SHP77 (cell line): Measurements from ENCODE around the gene URB1.
"Not testable (repeated sequence)": the region's sequence is repeated elsewhere in the genome, so short reads cannot be mapped to it uniquely, and the experiment has no call there.

ENCODE experiments used
- DNase-seq, 2 experiments: peaks; one replicate each; lab custom pipeline; 2025; lab: John Stamatoyannopoulos, UW

The URB1 gene

DNA sequence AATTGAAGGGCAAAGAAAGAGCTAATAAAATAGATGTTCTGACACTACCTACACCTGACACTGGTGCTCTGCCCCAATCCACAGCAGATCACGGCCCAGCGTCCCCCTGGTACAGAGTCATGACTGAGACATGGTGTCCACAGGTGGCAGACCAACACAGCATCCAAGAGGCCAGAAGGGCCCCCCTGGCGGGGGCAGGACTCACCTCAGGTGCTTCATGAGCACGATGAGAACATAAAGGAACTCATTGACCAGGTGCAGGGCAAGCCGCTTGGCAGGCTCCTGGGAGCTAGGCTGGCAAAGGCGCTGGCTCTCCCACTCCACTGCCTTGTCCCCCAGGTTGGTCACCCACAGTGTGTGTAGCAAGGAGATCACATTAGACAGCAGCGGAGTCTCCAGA lies 73.8 kb downstream of the URB1 start:
- no peak for DNase-seq

DNA sequence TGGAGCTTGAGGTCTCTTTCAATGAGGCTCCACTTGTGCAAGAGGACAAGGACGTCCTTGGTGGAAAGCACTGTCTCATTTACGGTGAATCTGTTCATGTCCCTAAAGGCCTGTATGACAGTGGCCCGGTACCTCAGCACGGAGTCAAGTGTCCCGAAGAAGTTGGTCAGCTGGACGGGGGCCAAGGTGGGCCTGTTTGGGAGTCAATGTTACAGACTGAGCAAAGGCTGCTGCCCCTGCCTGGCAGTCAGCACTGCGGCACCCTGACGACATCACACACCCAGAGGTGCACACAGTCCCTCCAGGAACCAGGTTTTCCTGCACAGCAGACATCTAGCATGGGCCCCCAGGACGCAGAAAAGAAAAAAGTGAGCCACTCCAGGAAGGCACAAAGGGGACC lies 75.1 kb downstream of the URB1 start:
- no peak for DNase-seq

DNA sequence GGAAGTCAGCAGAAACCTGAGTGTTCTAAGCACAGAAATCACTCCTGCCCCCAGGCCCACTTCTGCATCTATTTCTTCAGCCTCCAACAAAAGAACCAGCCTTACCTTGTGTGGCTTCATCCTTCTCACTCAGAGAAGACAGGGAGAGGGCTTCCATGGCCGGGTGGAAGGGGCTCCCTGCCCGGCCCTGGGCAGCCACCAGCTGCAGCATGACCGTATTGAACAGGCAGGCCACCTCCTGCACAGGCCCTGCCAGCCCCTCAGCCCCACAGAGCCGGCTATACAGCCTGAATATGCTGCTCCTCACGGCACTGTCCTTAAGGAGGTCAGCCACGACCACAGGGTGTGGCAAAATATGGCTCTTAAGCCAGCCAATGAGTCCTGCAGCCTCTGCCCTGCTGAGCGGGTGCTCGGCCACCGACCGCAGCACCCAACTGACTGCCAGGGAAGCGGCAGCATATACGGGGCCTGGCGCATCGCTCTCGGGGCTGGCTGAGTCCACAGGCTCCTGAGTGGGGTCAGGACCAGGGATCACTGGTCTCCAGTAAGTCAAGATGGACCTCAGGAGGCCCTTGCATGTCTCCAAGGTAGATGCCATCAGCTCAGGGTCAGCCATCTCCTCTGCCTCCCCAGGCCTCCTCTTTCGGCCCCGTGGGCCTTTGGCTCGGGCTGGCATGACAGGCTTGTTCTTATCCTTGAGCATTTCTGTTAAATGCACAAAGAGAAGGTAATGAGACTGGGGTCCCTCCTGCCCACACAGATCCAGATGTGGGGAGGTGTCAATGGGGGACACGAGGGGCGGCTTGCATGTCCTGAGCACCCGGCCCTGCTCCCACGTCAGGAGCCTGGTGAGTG lies 76.2 kb downstream of the URB1 start:
- DNase-seq, result no peak

DNA sequence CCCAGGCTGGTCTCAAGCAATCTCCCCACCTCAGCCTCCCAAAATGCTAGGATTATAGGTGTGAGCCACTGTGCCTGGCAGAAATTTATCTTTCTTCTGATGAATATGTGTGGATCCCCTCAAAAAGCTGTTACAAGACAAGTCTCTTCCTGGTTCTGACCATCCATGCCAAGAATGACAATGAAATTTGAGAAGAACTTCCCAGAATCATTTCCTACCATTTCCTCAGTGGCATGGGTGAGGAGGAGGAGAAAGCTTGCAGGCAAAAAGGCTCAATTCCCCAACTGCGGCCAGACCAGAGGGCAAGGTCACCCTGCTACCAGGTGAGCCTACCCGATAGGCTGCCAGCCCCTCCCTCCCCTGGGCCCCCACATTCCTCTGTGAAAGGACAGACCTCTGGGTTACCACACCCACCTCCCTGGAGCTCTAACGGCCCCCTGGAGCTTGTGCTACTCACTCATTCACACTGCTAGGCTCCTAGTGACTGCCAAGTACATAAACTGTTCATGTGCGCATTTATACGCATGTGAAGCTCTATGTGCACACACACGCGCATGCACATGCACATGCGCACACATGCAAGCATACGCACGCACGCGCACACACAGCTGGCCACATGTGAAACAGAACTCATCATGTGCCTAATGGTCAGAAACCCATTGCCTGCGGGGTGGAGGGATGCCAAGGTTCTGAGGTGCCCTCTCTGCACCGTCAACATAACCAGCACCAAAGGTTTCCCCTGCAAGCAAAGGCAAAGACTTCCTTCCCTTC lies 77.1 kb downstream of the URB1 start:
- no peak for DNase-seq

DNA sequence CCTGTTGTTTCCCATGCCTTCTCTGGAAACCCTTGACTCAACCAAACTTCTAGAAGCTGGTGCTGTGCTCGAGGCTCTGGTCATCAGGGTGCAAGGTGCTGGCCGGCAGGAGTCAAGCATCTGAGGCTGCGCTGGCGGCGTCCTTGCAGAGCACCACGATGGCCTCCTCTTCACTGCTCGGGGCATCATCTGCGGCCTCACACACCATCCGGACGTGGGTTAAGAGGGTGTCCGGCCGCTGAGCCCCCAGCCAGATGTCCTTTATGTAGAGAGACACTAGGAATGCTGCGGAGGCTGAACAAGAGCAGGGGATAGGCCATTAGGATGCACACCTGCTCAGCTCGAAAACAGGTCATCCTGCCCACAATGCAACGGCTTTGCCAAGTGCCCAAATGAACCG lies 78.0 kb downstream of the URB1 start:
- no peak for DNase-seq

DNA sequence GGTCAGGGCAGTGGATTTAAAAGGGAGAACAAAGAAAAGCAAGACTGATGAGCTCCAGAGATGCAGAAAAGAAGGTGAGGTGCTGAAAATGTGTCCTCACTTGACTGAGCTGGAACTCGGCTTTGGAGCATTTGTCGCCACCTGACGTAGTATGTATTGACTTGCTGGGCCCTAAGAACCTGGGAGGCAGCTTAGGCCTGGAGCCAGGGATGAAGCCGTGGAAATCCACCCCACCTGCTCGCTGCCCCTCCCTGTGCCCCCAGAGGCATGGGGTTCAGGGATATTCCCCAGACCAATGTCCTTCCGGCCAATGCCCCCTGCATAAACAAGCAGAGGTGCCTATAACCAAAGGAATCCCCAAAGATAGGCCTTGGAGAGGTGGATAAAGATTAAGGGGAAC lies 79.8 kb downstream of the URB1 start:
- DNase-seq, result no peak

DNA sequence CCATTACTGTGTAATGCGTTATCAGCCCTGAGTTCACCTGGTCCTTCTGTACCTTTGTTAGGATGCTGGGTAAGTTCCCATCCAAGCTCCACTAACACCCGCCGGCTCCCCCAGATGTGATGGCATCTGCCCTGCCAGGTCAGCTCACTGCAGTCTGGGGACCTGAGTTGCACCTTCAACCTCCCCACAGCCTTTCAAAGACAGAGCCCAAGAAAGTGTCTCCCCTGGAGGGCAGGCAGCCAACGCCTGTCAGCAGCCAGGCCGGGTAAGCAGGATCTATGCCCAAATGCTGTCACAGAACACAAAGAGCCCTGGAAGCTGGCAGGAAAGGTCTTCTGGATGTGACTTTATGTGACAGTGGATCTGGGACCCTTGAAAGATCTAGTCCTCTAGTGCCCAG lies 80.5 kb downstream of the URB1 start:
- no peak for DNase-seq

DNA sequence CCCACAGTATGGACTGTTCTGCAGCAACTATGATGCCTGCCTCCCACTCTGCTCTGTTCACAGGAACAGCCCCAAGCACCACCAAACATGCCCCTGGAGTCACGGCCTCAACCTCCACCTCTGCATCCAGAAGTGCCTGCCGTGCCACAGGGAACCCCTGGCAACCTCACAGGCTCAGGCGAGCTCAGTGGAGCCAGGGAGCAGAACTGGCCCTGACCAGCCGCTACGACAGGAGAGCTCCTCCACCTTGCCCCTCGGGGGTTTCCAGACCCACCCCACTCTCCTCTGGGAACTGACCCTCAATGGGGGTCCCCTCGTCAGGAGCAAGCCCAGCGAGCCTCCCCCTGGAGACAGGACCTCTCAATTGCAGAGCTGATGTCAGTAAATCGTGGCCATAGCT lies 81.2 kb downstream of the URB1 start:
- DNase-seq, result no peak

DNA sequence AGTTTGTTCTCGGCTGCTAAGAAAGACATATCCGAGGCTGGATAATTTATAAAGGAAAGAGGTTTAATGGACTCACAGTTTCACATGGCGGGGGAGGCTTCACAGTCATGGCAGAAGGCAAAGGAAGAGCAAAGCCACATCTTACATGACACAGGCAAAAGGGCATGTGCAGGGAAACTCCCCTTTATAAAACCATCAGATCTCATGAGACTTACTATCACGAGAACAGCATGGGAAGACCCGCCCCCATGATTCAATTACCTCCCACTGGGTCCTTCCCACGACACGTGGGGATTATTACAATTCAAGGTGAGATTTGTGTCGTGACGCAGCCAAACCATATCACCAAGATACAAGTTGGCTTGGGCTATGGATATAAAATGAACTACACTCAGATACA lies 81.8 kb downstream of the URB1 start:
- DNase-seq, result not testable (repeated sequence)

DNA sequence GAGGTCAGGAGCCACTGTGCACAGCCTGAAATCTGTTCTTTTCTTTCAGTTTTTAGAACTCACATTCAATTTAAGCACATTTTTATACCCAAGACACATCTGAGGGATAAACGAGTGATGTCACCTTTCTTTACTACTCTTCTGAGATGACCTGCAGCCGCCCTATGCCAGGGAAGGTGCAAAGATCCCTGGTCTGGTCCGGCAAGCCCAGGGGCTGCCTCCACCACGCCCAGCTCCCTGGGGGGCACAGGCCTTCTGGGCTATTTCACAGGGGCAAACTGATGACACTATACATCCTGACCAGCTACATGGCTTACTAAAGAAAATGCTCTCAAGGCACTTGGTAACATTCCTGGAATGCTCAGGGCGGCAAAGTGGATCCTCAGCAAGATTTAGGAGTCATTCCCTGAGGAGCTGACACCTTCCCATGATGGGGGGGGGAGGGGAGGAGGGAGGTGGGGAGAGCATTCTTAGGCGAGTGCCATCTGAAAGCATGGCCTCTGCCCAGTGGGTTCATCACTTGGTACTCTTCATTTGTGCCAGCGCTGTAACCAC lies 82.8 kb downstream of the URB1 start:
- no peak for DNase-seq

DNA sequence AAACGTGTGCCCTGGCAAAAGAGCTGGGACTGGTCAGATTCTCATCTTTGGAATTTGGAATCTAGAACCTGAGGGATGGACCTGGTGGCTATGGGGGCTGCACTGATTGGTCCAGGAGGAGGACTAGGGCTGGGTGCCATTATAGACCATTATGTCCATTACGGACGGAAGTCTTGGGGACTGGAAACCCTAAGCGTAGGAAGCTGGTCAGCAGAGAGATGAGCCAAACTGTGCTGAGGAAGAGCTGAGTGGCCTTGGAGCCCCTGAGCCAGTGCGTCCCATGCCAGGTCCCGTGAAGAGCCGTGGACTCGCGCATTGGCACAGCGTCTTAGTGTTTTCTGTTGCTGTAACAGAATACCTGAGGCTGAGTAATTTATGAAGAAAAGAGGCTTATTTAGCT lies 84.1 kb downstream of the URB1 start:
- no peak for DNase-seq

DNA sequence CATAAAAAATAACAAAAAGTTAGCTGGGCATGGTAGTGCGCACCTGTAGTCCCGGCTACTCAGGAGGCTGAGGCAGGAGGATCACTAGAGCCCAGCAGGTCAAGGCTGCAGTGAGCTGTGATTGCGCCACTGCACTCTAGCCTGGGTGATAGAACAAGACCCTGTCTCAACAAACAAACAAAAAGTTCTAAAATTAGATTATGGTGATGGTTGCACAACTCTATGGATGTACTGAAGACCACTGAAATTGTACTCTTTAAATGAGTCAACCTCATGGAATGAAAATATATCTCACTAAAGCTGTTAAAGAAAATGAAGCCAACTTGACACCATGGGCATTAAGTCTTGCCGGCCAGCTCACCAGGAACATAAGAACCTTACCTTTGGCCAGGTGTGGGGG lies 85.1 kb downstream of the URB1 start:
- no peak for DNase-seq

DNA sequence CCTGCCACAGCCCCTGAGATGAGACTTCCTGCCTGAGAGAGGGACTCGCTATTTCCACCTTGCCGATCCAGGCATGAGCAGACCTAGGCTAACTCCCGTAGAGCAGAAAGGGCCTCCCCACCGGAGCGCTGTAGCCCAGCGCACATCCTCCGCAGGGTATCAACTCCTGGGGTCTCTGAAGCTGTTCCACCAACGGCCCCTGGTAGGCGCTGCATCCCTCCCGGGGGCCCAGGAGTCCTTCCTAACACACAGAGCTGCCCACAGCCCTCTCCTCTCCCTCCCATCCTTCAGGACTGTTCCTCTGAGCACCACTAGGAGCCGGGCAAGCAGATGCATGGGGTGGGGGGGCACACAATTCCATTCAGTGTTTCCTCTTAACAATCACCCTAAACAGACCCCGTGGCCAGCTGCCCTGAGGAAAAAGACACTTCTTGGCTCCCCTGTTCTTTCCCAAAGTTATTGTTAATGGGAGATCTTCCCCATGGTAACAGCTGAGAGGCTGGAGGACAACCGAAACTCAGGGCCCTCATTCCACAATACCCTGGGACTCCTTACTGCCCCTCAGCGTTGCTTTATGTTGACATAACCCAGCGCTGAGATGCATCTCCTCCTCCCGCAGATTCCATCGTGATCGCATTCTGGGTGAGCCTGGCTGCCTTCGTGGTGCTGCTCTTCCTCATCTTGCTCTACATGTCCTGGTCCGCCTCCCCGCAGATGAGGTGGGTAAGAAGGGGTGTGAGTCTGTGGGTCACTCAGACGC lies 86.6 kb downstream of the URB1 start:
- no peak for DNase-seq

DNA sequence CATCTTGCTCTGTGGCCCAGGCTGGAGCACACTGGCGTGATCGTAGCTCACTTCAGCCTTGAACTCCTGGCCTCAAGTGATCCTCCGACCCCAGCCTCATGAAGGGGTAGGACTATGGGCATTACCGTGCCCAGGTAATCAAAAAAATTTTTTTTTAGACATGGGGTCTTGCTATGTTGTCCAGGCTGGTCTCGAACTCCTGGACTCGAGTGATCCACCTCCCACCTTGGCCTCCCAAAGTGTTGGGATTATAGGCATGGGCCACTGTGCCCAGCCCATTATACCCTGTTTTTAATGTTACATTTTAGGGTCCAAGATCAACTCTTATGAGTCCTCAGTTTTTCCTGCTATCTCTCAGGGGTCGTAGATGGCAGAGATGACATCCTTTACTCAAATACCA lies 87.8 kb downstream of the URB1 start:
- DNase-seq, result no peak

DNA sequence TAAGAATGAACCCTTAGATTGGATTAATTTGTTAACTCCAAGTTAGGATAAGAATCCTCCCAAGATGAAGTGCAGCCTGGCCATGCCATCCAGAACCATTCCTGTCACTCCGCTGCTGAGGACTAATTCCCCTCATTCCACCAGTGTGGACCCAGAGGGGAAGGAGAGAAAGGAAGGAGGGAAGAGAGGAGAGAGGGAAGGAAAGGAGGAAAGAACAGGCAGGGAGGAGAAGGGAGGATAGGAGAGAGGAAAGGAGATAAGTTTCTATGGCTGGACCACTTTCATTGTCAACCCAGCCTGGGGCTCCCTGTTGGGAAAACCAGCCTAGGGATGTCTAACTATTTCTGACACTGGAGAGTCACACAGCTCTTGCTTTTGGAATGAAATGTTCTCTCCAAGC lies 89.4 kb downstream of the URB1 start:
- no peak for DNase-seq

DNA sequence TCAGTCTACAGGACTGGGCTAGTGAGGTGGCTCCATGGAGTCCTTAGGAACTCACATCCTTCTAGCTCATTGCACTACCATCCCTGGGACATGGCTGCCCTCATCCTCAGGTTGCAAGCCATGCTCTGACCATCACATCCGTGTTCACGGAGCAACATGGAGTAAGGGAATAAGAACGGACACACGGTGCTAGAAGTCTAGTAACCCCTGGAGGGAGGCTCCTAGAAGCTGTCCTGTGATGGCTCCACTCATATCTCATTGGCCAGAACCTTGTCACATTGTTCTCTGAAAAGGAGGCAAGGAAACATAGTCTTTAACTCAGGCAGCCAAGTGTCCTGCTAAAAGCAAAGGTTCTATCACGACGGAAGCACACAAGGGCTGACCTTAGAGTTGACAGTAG lies 90.3 kb downstream of the URB1 start:
- no peak for DNase-seq

DNA sequence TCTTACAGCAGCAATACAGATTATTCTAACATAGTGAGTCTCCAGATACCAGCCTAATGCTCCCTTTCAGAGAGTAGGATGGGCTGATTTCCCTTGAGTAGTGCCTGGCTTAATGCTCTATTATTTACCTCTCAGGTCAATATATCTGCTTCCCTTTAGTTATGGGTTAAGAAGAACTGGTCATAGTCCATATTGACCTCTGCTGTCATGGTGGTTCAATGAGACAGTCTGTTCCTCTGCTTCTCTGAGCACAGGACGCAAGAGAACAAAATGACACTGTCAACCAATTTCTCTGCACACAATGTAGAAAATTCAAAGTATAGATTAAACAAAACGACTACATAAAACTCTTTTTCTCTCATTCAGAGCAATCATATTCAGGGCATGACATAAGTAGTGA lies 91.2 kb downstream of the URB1 start:
- no peak for DNase-seq

DNA sequence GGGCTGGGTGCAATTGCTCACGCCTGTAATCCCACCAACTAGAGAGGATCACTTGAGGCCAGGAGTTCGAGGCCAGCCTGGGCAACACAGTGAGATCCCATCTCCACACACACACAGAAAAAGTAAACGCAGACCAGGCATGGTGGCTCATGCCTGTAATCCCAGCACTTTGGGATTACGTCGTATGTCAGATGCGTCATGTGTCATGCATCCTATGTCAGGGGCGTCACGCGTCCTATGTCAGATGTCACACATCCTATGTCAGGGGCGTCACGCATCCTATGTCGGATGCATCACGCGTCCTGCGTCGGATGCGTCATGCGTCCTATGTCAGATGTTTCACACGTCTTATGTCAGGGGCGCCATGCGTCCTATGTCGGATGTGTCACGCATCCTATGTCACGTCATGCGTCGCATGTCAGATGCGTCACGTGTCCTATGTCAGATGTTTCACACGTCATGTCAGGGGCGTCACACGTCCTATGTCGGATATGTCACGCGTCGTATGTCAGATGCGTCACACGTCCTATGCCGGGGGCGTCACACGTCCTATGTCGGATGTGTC lies 92.6 kb downstream of the URB1 start:
- no peak for DNase-seq

DNA sequence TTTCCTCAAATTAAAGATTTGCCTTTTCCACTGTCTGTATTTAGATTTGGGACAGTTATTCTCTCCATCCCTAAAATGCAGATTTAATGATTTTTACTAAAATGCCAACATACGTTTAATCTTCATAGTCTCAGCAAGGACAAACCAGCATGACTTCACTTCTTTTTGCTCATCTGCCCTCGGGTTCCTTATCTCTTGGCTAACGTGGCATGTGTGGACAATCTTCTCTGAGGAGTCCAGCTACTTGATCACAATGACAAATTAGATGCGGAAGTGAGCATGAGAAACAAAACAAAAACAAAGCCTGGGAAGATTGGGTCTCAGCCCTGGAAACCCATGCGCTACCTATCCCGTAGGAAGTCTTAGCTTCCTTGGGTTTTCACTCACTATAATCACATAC lies 93.1 kb downstream of the URB1 start:
- DNase-seq, result no peak

DNA sequence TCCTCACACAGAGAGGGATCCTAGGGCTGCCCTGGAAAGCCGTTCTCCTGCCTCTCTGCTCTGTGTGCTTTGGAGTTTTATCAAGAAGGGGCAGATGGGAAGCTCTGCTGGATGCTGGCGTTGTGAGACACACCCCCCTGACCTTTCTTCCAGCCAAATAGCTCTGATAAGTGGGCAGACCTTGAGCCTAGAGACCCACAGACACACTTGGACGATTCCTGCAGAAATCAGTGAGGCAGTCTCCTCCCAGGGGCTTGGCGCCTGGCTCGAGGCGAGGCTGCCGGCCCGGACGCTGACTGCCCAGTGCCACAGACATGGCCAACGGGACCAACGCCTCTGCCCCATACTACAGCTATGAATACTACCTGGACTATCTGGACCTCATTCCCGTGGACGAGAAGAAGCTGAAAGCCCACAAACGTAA lies 94.1 kb downstream of the URB1 start, which contains the start of gene MRAP:
Gene MRAP (plus strand): TSS at position 198 of the 424 bp plus-strand sequence. CDS start 117 bp downstream, at position 315.
- no peak for DNase-seq

DNA sequence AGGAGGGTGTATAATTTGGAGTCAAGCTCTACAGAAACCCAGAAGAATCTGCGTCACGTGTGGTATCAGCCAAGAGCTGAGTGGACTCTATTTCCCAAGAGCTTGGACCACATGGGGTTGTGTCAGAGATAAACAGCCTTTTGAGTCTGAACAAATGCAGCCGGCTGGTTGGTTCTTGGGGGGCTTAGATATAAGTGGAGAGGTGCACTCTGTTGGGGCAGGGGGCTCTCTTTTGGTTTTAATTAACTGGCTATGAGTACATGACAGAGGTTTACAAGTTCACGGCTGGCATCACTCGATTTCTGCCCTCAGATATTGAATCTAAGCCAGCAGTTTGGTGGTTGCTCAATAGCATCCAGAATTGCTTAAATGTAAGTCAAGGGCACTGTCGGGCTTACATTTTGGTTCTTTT lies 94.7 kb downstream of the URB1 start:
- DNase-seq, result no peak

DNA sequence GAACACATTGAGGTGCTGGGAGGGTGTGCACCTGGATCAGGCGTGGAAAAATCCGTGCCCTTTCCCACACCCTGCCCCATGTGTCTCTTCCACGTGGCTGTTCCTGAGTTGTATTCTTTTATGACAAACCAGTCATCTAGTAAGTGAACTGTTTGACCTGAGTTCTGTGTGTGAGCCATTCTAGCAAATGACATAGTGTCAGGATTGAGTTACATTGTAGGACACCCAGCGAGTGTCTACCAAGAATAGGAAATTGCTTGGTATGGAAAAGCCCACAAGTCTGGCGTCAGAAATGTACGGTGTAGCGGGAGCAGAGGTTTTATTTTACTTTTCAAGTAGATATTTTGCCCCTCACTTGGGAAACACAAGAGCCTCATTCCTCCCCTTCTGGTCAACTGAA lies 95.4 kb downstream of the URB1 start:
- no peak for DNase-seq
